NCI-H345 (cell line): ENCODE measurements around the gene KIAA0930.

ENCODE experiments used
- DNase-seq: peaks from one replicate; lab custom pipeline; 2025; lab: John Stamatoyannopoulos, UW

The KIAA0930 gene

DNA sequence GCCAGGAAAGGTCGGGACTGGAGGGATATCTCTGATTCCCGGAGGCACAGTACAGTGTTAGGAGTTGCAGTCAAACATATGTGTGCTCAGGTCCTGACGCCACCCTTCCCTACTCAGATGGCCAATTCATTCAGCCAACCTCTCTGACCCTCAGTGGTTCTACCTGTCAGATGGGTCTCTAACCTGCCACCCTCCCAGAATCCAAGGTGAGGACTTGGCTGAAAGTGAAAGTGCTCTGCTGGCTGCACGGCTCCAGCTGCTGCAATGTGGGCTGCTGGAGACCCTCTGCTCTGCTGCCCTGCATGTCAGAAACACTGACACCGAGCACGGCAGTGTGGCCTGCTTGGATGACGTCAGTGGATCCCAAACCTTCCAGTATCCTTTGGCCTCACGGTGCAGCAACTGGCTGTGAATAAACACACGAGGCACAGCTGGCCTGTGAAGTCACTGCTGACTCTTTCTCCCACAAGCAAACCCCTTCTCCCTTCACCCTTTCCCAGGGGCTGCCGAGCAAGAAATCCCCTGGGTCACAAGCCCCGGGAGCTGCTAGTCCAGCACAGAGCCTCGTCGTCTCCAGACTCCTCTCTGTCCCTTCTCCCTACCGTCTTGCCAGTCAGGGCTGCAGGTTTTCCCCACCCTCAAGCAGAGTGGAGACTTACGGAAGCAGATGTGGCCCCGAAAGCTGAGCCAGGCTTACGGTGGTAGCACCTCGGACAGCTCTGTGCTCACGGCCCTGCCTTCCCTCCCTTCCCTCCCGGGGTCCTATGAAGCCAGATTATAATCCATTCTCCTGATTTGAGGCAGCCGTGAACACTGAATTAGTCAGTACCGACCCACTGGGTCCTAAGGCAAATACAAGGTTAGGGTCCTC, 24.3 kb downstream of the KIAA0930 start:
- no peak for DNase-seq

DNA sequence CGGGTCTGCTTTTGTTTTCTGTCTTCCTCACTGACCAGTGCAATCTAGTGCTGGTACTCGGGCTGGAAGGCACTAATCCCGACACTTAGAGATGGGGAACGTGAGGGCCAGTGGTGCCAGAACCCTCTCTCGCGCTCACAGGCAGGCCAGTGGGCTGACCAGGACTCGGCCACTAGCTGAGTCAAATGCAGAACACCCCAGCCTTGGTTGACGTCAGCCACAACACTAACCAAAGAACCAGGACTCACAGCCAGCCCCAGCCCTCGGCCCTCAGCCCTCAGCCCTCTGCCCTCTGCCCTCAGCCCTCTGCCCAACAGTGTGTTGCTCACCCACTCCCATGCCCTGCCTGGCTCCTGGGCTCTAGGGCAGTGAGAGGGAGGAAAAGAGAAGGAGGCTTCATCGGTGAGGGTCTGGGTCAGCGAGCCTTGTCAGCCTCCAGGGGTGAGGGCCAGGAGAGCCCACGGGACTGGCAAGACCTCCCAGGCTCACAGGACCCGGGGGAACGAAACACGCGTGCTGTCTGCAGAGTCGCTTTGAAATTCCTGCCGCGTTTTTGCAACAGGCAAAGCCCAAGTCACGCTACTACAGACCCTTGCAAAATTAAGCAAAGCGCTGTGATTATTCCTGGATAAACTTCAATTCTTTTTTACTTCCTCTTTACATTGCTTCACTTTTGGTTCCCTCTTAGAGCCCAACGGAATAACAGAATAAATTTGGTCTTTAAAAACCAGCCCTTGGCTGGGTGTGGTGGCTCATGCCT, 27.5 kb downstream of the KIAA0930 start:
- no peak for DNase-seq

DNA sequence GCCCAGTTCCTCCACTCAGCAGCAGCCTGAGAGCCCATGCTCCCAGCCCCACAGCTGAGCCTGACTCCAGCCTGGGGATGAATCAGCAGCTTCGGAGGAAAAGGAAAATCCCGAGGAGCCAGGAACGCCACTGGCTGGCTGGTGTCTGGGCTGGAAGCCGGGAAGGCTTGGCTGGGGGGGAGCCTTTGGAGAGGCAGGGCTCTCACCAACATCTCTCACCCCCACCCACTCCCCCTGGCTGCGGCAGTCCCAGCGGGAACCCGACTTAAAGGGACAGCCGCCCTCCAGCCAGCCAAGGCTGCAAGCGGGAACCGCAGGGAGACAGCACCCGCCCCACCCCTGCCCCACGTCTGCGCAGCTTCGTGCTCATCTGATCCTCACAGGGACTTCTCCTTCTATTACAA, 28.4 kb downstream of the KIAA0930 start:
- no peak for DNase-seq

DNA sequence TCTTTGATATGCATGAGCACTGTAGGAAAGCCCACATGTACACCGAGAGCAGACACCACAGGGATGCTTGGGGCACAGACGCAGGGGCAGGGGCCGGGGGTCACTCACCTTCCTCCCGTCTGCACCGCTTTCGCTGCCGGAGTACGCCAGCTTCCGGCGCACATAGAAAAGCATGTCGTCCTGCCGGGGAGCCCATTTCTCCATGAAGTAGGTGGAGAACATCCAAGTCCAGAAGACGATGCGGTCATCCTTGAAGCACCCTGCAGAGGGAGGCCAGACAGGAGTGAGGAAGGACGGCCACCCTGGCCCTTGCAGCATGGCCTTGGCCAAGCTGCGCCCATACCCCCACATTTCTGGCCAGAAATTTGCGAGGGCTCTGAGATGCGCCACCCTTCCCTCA, 28.8 kb downstream of the KIAA0930 start:
- no peak for DNase-seq

DNA sequence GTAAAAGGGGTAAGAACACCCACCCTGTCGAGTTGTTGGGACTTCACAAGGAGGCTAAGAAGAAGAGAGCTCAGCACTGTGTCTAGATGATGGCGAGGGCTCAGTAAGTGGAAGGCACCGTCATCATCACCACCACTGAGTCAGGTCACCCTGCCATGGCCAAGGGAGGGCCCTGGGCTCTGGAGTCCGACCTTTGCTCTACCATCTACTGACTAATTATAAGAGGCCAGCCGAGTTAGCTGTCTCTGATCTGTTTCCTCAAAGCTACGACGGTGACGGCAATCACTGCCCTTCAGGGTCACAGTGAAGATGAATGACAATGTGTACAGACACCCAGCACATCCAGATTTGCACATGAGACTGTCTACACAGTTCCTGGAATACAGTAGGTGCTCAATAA, 29.3 kb downstream of the KIAA0930 start:
- no peak for DNase-seq

DNA sequence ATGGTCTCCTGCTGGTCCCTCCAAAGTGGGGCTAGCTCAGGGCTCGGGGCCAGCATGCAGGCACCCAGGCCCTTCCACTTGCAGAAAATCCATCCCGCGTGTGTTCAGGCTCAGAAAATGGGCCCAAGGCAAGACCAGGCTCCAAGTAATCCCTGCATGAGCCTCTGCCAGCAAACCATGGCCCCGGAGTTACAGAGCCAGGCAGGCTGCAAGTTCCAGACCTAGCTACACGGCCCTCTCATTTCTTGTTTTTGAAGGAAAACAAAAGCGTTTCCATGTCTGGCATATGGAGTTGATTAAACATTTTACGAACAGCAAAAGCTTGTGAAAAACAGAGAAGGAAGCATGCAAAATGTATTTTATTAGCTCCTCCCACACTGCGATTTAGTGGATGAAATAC, 29.7 kb downstream of the KIAA0930 start:
- no peak for DNase-seq

DNA sequence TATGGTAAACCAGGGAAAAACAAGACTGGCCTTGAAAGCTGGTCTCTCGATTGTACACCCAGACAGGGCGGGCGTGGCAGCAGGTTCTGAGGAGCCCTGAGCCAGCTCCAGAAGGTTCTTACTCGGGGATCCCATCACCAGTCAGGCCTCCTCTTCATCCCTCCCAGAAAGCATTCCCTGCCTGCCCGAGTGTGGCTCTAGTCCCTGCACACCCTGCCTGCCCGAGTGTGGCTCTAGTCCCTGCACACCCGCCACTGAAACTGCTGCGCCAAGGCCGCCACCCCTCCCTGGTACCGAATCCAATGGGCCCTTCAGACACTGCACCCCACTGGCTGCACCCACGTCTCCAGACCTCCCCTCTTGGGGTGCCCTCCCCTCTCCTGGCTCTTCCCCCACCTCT, 30.1 kb downstream of the KIAA0930 start:
- no peak for DNase-seq

DNA sequence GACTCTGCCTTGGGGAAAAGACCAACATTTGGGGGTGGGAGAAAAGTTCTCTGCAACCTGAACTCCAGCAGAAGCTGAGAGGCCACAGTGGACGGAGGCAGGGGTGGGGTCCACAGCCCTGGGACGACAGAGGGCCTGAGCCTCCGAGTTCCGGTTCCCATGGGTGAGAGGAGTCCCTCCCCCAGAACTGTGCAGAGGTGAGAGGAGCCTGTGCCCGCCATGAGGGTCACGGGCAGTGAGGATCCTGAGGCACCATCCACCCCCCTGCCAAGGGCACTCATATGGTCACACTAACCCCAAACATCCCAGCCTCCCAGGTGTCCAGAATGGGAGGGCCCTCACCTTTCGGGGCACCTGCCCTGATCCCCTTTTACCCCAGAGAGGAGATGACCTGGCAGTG, 30.5 kb downstream of the KIAA0930 start:
- DNase-seq = no peak

DNA sequence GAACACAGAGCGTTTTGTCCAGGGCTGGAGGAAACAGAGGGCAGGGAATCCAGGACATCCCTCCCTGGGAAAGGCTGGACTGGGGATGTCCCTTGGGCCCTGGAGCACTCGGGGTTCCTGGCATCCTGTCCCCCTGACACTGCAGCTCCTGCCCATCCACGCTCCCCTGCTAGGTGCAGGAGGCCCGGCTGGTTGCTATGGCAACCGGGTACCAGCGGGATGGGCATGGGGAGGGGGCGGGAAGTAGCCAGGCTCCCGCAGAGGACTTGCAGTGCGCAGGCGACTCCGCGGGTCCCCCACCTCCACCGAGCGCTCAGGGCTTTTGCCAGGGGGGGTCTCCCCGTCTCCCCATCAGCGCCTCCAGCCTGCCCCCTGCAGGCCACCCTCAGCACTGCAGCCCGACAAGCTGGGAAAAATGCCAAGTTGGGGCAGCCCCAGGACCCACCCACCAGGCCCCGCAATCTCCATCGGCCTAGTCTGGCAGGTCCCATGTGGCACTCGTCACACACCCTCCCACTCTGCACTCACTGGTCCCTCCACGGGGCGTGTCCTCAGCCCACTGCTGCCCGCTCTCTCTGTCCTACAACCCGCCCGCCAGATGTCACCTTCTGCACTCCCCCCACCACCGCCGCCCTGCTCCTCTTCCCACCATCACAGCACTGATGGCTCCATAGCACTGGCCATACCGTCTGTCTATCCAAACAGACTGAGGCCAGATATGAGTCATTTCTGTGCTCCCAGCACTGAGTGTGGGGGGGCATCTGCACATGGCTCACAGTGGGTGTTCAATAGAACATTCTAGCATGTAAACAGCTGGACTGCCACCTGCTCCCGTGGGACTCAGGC, 31.5 kb downstream of the KIAA0930 start:
- no peak for DNase-seq

DNA sequence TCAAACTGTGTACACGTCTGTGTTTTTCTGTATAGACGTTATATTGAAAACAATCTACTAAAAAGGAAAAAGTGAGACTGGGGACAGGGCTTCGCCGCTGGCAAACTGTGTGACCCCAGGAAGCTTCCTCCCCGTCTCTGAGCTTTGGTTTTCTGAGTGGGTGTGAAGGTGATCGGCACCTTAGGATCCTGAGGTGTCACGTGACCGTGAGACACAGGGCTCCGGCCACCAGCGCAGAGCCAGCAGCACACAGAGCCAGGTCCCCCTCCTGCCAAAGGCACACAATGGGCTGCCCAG, 32.0 kb downstream of the KIAA0930 start:
- no peak for DNase-seq

DNA sequence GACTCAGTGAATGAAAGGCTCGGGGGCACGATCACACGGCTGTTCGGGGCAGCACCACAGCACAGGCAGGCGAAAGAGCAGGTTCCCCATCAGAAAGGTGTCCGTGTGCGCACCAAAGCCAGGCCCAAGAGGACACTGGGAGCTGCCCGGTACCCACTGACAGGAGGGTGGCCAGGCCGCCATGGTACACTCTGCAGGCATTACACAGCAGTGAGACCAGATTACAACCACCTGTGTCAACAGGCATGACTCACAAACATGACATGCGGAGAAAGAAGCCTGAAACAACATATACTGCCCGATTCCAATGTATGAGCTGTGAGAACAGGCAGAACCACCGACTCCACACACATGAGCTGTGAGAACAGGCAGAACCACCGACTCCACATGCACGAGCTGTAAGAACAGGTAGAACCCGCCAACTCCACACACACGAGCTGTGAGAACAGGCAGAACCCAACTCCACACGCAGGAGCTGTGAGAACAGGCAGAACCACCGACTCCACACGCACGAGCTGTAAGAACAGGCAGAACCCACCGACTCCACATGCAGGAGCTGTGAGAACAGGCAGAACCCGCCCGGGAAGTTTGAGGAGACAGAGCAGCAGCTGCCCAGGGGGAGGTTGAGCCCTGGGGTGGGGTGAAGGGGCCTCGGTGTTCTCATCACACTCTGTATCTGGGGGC, 32.6 kb downstream of the KIAA0930 start:
- DNase-seq = no peak

DNA sequence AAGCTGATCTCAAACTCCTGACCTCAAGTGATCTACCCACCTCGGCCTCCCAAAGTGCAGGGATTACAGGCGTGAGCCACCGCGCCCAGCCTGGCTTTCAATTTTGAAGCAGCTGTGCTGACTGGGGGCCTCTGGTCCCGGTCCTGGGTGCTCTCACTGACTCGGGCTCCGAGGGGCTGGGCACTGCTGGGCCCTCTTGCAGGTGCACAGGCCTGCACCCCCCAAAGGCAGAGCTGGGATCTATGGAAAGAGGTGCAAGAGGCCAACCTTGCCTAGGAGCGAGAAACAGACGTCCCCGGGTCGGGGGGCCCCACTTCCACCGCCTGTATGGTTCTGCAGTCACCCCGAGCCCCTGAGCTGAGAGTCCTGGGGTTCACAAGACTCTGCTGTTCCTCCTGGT, 33.2 kb downstream of the KIAA0930 start:
- no peak for DNase-seq

DNA sequence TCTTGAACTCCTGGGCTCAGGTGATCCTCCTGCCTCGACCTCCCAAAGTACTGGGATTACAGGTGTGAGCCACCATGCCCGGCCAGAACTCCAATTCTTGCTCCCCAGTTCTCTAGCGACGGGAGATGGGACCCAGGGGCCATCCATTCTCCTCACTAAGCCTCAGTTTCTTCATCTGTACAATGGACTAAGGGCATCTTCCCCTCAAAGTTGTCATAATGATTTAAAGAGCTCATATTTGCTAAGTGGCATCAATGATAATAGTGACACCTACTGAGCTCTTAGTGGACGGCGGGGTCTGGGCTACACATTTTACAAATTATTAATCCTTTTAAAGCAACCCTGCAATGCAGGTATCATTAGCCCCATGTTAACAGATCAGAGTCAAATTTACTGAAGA, 34.5 kb downstream of the KIAA0930 start:
- no peak for DNase-seq

DNA sequence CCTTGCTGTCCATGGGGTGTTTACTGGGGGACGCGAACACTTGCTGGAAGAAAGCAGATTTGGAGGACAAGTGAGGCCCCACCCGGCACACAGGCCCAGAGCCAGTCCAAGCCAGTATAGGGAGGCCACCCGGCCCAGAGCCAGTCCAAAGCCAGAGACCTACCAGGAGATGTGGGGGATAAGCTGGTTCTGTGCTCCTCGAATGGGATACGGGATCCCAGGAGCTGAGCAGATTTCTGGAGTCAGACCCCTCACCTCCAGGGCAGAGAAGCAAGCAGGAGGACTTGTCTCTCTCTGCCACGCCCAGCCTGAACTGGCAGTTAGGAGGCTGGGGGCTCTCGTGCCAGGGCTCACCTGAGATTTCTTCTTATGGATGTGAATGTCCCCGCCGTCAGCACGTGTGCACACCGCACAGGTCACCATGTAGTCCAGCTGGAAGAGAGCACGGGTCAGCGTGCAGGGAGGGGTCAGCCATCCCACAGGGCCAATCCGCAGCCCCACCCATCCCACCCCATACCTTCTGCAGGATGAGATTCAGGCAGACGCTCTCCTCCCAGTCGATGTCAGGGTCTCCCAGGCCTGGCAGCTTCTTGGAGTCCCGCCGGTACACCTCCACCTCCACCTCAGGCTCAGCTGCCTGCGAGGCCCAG, 35.3 kb downstream of the KIAA0930 start:
- DNase-seq = no peak

DNA sequence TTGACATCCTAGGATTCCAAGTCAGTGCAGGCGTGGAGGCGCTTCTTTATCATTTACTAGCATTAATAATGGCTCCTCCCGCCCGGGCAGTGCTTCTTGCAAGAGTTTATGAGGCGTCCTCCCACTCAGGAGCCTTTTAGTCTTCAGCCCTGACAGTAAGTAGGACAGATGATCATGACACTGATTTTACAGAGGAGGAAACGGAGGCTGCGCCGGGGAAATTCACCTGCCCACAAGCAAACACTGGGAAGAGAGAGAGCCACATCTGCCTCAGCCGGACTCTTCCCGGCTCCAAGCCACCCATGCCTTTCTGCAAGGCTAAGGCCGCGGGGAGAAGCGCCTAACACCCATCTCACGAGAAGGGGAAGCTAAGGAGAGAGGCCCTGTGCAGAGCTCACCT, 35.9 kb downstream of the KIAA0930 start:
- no peak for DNase-seq

DNA sequence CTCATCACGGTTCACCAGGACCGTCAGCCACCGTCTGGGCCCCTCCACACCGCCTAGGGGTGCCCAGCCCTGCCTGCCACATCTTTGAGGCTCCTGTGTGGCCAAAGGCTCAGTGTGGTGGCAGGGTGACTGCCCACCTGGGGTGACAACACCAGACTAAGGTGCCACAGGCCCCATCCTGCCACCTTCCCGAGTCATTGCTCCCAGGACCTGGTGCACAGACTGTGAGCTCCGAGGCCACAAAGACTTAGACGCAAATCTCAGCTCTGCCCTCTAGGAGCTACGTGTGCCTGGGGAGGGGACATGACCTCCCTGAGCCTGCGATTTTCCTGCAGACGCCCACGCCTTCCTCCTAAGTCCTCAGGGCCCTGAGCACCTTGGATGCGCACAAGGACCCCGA, 36.5 kb downstream of the KIAA0930 start:
- no peak for DNase-seq

DNA sequence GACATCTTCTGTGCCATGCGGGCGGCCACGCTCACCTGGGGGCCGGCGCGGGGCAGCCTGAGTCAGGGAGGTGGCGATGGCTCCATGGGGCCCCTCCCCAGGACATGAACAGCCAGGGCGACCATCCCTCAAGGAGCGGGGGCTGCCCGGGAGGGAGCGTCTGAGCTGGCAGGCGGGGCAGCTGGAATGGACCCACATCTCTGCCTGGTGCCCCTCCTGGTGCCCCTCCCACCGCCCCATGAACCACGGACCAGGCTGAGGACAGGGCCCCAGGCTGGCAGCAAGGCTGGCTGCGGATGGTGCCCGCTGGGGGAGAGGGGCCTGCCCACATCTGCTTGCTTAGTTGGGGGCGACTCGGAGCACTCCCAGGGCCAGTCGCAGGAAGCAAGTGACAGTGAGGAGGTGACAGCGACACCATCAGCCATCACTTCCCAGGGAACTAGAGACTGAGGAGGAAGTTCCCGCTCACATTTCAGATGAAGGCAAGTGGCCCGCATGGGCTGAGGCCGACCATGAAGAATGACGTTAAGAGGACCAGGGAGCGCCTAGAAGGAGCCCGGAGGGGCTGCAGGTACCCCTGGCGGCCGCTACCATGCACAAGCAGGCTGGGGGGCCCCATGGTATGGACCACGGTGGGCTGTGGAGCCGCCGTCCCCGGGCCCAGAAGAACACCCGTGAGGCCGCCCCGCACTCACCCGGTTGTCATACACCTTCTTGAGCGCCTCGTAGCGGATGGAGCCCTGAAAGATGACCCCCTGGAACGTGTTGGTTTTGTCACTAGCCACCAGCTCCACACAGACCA, 37.3 kb downstream of the KIAA0930 start:
- DNase-seq = no peak

DNA sequence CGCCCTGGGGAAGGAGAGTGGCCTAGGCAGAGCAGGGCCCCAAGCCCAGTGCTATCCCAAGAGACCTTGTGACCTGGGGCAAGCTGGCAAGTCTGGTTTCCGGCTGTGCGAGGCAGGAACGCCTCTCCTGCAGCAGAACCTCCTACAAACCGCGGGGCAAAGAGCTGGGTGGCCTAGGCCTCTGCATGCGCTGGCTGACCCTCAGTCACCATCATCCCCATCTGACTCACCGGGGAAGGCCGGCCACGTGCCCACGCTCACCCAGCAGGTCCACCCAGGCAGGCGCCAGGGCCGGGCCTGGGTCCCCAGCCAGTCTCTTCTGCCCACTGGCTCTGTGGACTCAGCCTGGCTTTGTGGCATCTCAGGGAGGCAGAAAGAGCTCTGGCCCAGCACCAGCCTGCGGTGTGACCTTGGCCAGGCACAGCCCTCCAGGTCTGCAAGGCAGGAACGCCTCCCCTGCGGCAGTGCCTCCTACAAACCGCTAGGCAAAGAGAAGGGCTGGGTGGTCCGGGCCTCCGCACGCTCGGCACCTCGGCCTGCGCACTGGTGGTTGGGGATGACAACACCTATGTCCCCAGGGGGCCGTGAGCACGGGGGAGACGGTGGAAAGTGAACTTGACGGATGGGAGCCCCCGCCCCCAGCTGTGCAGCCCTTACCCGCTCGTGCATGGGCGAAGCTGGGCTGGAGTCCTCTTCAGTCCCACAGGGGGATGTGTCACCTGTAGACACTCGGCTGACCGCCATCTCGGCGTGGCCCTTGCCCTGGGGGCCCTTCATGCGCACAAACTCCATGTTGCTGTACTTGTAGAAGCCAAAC, 38.2 kb downstream of the KIAA0930 start:
- no peak for DNase-seq

DNA sequence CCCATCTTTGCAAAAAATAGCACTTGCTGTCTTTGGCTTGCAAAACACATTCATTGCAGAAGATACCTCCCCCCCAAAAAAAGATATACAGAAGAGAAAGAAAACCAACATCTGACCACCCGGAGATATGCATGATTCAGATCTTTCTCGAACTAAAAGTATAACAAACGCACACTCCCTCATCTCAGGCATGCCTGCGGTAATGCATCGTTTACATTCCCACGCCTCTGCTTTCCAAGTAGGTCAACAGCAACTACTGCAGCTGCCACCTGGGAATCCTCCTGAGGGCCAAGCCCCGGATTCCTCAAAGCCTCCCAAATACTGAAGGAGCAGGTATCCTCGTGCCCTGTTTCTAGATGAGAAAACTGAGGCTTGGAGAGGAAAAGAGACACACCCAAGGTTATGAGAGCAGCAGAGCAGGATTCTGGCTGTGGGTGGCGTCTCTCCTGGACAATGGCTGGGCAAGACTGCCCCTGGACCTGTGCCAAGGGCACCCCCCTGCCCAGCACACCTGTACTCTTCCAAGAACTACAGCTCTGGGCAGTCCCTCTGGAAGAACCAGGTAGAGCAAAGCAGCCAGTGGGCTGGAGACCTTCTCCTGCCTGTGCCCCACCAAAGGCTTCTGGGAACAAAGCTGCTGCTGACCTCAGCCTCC, 38.9 kb downstream of the KIAA0930 start:
- no peak for DNase-seq
